Measurements from ENCODE around the gene SEPTIN8. TPM values are rescaled to one million over a fixed set of nuclear protein-coding genes. Genes with fewer than 3 reads are reported as not detected.

SEPTIN8 gene
- total RNA-seq, 1 experiment from 2014 or later: 47.8 TPM

GRCh38 chr5:132736853-132737833 is 39.9 kb downstream of the SEPTIN8 start, which contains the start of gene KIF3A:
Gene KIF3A (minus strand): TSS chr5:132737546. CDS start chr5:132737419, 127 bp downstream.
- in situ Hi-C loops (cut with HindIII; ENCODE audit: low sequenced_read_pairs): no loop called here
- peak; percentile 98 for DNase-seq (ENCODE audit: low spot score)

DNA sequence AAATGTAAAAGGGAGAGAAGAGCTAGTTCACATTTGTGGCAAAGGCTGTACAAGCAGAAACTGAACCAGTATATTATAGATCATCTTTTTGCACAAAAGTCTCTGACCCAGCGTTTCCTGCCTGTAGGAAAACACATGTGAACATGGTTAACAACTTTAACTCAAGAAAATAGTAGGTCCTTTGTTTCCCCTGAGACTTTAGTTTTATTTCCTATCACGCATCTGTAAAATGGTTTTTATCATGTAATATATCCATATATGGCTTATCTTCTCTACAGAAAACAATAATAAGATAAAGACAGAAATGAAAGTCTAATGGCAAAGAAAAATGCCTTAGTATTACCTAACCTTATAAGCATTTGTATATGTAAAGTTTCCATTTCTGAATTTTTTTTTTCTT is 42.4 kb downstream of the SEPTIN8 start:
- DNase-seq (ENCODE audit: low spot score): no peak
- in situ Hi-C loops (cut with HindIII; ENCODE audit: low sequenced_read_pairs): no loop called here

DNA sequence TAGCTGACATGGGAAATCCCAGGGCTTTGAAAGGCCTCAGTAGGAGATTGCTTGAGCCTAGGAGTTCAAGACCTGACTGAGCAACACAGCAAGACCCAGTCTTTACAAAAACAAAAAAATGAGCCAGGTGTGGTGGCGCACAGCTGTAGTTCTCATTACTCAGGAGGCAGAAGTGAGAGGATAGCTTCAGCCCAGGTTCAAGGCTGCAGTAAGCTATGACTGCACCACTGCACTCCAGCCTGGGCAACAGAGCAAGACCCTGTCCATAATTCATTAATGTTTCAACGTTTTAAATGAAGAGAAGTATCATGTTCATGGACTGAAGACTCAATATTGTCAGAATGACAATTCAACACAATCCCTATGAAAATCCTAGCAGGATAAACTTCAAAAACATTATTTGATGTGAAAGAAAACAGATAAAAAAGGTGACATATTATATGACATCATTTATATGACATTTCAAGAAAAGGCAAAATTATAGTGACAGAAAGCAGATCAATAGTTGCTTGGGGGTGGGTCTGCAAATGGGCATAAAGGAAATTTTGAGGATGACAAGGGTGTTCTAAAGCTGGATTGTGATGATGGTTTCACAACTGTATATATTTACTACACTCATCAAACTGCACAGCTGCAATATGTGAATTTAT is 43.4 kb downstream of the SEPTIN8 start:
- no peak for DNase-seq (ENCODE audit: low spot score)
- in situ Hi-C loops (cut with HindIII; ENCODE audit: low sequenced_read_pairs): no loop called here

GRCh38 chr5:132729896-132730295 is 47.1 kb downstream of the SEPTIN8 start:
- no peak for DNase-seq (ENCODE audit: low spot score)
- in situ Hi-C loops (cut with HindIII; ENCODE audit: low sequenced_read_pairs): no loop called here

DNA sequence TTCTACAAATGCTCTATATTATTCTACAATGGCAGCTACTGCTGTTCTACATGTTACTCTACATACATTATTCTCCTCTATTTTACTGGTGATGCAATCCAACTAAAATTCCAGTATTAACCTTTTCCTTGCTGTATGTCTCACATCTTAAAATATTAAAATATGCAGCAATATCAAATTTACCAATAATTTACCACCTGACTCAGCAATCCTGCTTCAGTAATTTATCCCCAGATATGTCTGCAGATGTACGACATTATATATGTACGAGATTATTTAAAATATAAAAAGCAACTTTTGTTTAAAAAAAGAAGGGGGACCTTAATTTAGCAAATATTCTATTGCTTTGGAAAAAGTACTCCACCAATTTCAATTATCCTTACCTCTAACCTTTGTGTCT is 51.3 kb downstream of the SEPTIN8 start:
- in situ Hi-C loops (cut with HindIII; ENCODE audit: low sequenced_read_pairs): no loop called here
- no peak for DNase-seq (ENCODE audit: low spot score)

GRCh38 chr5:132718544-132719312 is 58.3 kb downstream of the SEPTIN8 start:
- in situ Hi-C loops (cut with HindIII; ENCODE audit: low sequenced_read_pairs): no loop called here
- no peak for DNase-seq (ENCODE audit: low spot score)

DNA sequence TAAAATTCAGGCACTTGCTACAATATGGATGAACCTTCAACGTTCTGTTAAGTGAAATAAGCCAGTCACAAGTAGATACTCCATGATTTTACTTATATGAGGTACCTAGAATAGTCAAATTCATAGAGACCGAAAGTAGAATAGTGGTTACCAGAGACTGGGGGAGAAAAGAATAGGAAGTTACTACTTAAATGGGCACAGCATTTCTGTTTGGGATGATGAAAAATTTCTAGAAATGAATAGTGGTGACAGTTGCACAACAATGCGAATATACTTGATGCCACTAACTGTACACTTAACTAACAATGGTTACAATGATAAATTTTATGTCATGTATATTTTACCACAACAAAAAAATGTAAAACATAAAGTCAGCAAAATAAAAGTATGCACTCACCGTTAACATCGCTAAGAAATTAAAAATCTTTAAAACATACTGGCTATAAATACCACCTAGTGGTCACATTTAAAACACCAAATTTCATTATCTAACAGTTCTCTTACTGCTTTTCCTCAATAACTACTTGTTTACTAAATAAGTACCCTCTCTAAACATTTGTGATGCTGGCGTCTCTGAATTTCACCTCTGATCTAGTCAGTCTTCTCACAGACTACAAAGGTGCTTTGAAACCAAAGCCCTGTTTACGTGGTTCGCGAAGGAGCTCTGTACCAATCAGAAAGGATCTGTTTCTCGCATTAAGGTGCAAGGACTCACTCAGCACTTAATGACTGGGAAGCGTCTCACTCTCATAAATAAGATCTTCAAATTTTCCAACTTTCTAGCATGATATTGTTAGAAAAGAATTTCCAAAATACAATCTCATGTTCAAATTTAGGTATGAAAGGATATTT is 62.4 kb downstream of the SEPTIN8 start:
- peak; percentile 22 for DNase-seq (ENCODE audit: low spot score)
- in situ Hi-C loops (cut with HindIII; ENCODE audit: low sequenced_read_pairs): no loop called here

- DNase-seq (ENCODE audit: low spot score): no peak
- in situ Hi-C loops (cut with HindIII; ENCODE audit: low sequenced_read_pairs): no loop called here
Measured at GRCh38 chr5:132708645-132709044, 68.4 kb downstream of the SEPTIN8 start.

- in situ Hi-C loops (cut with HindIII; ENCODE audit: low sequenced_read_pairs): no loop called here
- no peak for DNase-seq (ENCODE audit: low spot score)
Measured at GRCh38 chr5:132704875-132705274, 72.2 kb downstream of the SEPTIN8 start.

Other genes starting within 250 kb of the SEPTIN8 start
- not detected in 2 replicates for gene IL5, start 233.7 kb downstream of the SEPTIN8 start, total RNA-seq (2014; rRNA removed; shearing (Covaris generic))
- 11.4 and 39.4 TPM in 2 replicates for gene RAD50, start 220.3 kb downstream of the SEPTIN8 start, total RNA-seq (2014; rRNA removed; shearing (Covaris generic))
- not detected in 2 replicates for gene IL13, start 119.1 kb downstream of the SEPTIN8 start, total RNA-seq (2014; rRNA removed; shearing (Covaris generic))
- gene IL4, start 103.2 kb downstream of the SEPTIN8 start, total RNA-seq (2014; rRNA removed; shearing (Covaris generic)): not detected in 2 replicates
- 1.4 and 6.4 TPM in 2 replicates for gene KIF3A, start 39.7 kb downstream of the SEPTIN8 start, total RNA-seq (2014; rRNA removed; shearing (Covaris generic))
- gene CCNI2, start 29.8 kb downstream of the SEPTIN8 start, total RNA-seq (2014; rRNA removed; shearing (Covaris generic)): 0.07 TPM in 1 of 2 replicates, not detected in the other
- gene SOWAHA, start 36.1 kb upstream of the SEPTIN8 start, total RNA-seq (2014; rRNA removed; shearing (Covaris generic)): 0.78 and 1.1 TPM in 2 replicates
- gene SHROOM1, start 53.4 kb upstream of the SEPTIN8 start, total RNA-seq (2014; rRNA removed; shearing (Covaris generic)): 3.1 and 5.9 TPM in 2 replicates
- gene GDF9, start 89.2 kb upstream of the SEPTIN8 start, total RNA-seq (2014; rRNA removed; shearing (Covaris generic)): 0.12 and 1.3 TPM in 2 replicates
- gene UQCRQ, start 89.4 kb upstream of the SEPTIN8 start, total RNA-seq (2014; rRNA removed; shearing (Covaris generic)): 108 and 215 TPM in 2 replicates
- not detected in 2 replicates for gene LEAP2, start 96.4 kb upstream of the SEPTIN8 start, total RNA-seq (2014; rRNA removed; shearing (Covaris generic))
- gene AFF4, start 186.4 kb upstream of the SEPTIN8 start, total RNA-seq (2014; rRNA removed; shearing (Covaris generic)): 19.5 and 21.3 TPM in 2 replicates
- gene ZCCHC10, start 249.3 kb upstream of the SEPTIN8 start, total RNA-seq (2014; rRNA removed; shearing (Covaris generic)): 17.7 and 26.2 TPM in 2 replicates